ENCODE measurements around the gene RXRA.

GRCh38 chr9:134306636-134307600, 19.3 kb upstream of the RXRA start:
- TF ChIP-seq CTCF (IDR thresholded peaks at IDR 0.05; ENCODE audit: low read length) (no peak), EZH2 (IDR thresholded peaks at IDR 0.05; ENCODE audit: borderline replicate concordance, low read length) (no peak)
